Lower leg skin (tissue), 3 donors: ENCODE results near the gene CYB561D2.

ENCODE experiments used
- CTCF ChIP-seq, 3 donors: fragments of 450-650 bp; IDR thresholded peaks; one replicate each; pipeline ENCODE4 v1.5.1; 2016; ENCODE audit warnings: antibody characterized with exemption in 3 of 3, mild to moderate bottlenecking in 3 of 3, moderate library complexity in 2 of 3
- POLR2A ChIP-seq, 2 donors: fragments of 450-650 bp; IDR thresholded peaks; one replicate each; pipeline ENCODE4 v1.6.1; 2016 to 2017; ENCODE audit warnings: antibody characterized with exemption in 2 of 2, mild to moderate bottlenecking in 1 of 2, moderate library complexity in 1 of 2

- TF ChIP-seq CTCF (IDR thresholded peaks at IDR 0.05) (no peak), POLR2A (IDR thresholded peaks at IDR 0.05) (no peak)
Measured at GRCh38 chr3:50302095-50303012, 48.3 kb upstream of the CYB561D2 start.
